Thyroid gland (tissue), 4 donors: ENCODE results near the gene EYS.

Source experiments
- CTCF ChIP-seq, 6 experiments: fragments of 200-600 bp in 3 of 6; fragments of 450-650 bp in 3 of 6; sonication (generic) in 3 of 6; IDR thresholded peaks; one replicate each; pipeline ENCODE4 v1.5.1; 2016 to 2019; ENCODE audit warnings: antibody characterized with exemption in 6 of 6, mild to moderate bottlenecking in 2 of 6, inconsistent platforms in 1 of 6, moderate library complexity in 1 of 6
- POLR2A ChIP-seq, 2 donors: fragments of 450-650 bp; IDR thresholded peaks; one replicate each; pipeline ENCODE4 v1.6.1; 2017; ENCODE audit warnings: antibody characterized with exemption in 2 of 2, mild to moderate bottlenecking in 2 of 2, moderate library complexity in 1 of 2

GRCh38 chr6:64445038-64445437 lies 1262.0 kb downstream of the EYS start:
- no peak for TF ChIP-seq CTCF (IDR thresholded peaks at IDR 0.05)
- no peak for TF ChIP-seq POLR2A (IDR thresholded peaks at IDR 0.05)
